ENCODE results near the gene CHST9.
"Not testable (repeated sequence)": the region's sequence is repeated elsewhere in the genome, so short reads cannot be mapped to it uniquely, and the experiment has no call there.

The CHST9 gene

GRCh38 chr18:27165412-27165811 lies 19.7 kb downstream of the CHST9 start:
- no peak overlapping the region for H3K27ac ChIP-seq (ENCODE audit: low read depth, low read length, poor library complexity, severe bottlenecking)
- H3K9me3 ChIP-seq (ENCODE audit: low read length), result no peaks in the 10 kb centered on the region
- no peak overlapping the region for H3K4me2 ChIP-seq (ENCODE audit: low read length)
- no peaks in the 10 kb centered on the region for H3K27me3 ChIP-seq (ENCODE audit: insufficient read depth, low read length)
- no peak for TF ChIP-seq CTCF (IDR thresholded peaks at IDR 0.05; ENCODE audit: low read length)
- no peak for TF ChIP-seq EZH2 (IDR thresholded peaks at IDR 0.05; ENCODE audit: borderline replicate concordance, low read length)
- no peaks in the 10 kb centered on the region for H3K4me1 ChIP-seq (ENCODE audit: insufficient read depth, low read length, severe bottlenecking)
- H3F3A ChIP-seq (ENCODE audit: insufficient read depth, low read length), result no peaks in the 10 kb centered on the region
- no peak overlapping the region for H2AFZ ChIP-seq (ENCODE audit: low read length)
- H4K20me1 ChIP-seq (ENCODE audit: insufficient read depth, low read length), result no peaks in the 10 kb centered on the region
- H3K36me3 ChIP-seq (ENCODE audit: insufficient read depth, low read length), result no peaks in the 10 kb centered on the region
- H3K9me2 ChIP-seq (ENCODE audit: low read depth, low read length), result no peaks in the 10 kb centered on the region
- no peak overlapping the region for H3K4me3 ChIP-seq (ENCODE audit: low read depth, low read length, poor library complexity, severe bottlenecking)
- no peak overlapping the region for H3K9ac ChIP-seq (ENCODE audit: low read length)
- no peaks in the 10 kb centered on the region for H3K79me2 ChIP-seq (ENCODE audit: insufficient read depth, low read length)

GRCh38 chr18:27164905-27165304 lies 20.2 kb downstream of the CHST9 start:
- Histone ChIP-seq H3K9me2 (ENCODE audit: low read depth, low read length) (no peaks in the 10 kb centered on the region), H2AFZ (ENCODE audit: low read length) (no peak overlapping the region), H3K4me1 (ENCODE audit: insufficient read depth, low read length, severe bottlenecking) (no peaks in the 10 kb centered on the region), H3K4me2 (ENCODE audit: low read length) (no peak overlapping the region), H3K27me3 (ENCODE audit: insufficient read depth, low read length) (no peaks in the 10 kb centered on the region), H3K36me3 (ENCODE audit: insufficient read depth, low read length) (no peaks in the 10 kb centered on the region), H3K79me2 (ENCODE audit: insufficient read depth, low read length) (no peaks in the 10 kb centered on the region), H3K9me3 (ENCODE audit: low read length) (no peaks in the 10 kb centered on the region), H3F3A (ENCODE audit: insufficient read depth, low read length) (no peaks in the 10 kb centered on the region), H3K4me3 (ENCODE audit: low read depth, low read length, poor library complexity, severe bottlenecking) (no peak overlapping the region), H3K27ac (ENCODE audit: low read depth, low read length, poor library complexity, severe bottlenecking) (no peak overlapping the region), H3K9ac (ENCODE audit: low read length) (no peak overlapping the region), H4K20me1 (ENCODE audit: insufficient read depth, low read length) (no peaks in the 10 kb centered on the region)
- TF ChIP-seq EZH2 (IDR thresholded peaks at IDR 0.05; ENCODE audit: borderline replicate concordance, low read length) (no peak), CTCF (IDR thresholded peaks at IDR 0.05; ENCODE audit: low read length) (no peak)

- H2AFZ ChIP-seq (ENCODE audit: low read length); H3K79me2 ChIP-seq (ENCODE audit: insufficient read depth, low read length); H3K9me2 ChIP-seq (ENCODE audit: low read depth, low read length); H3K9me3 ChIP-seq (ENCODE audit: low read length); H4K20me1 ChIP-seq (ENCODE audit: insufficient read depth, low read length); H3K9ac ChIP-seq (ENCODE audit: low read length); H3K27me3 ChIP-seq (ENCODE audit: insufficient read depth, low read length); H3K4me1 ChIP-seq (ENCODE audit: insufficient read depth, low read length, severe bottlenecking); H3K36me3 ChIP-seq (ENCODE audit: insufficient read depth, low read length); H3F3A ChIP-seq (ENCODE audit: insufficient read depth, low read length); H3K27ac ChIP-seq (ENCODE audit: low read depth, low read length, poor library complexity, severe bottlenecking): not testable (repeated sequence)
- Histone ChIP-seq H3K4me2 (ENCODE audit: low read length) (peak overlapping the region; percentile 32; the same call in 1 of the 2 replicates), H3K4me3 (ENCODE audit: low read depth, low read length, poor library complexity, severe bottlenecking) (peak overlapping the region; percentile 21)
- TF ChIP-seq CTCF (IDR thresholded peaks at IDR 0.05; ENCODE audit: low read length), result peak; percentile 26; the same call in 1 of the 2 replicates
Observed at GRCh38 chr18:27163197-27163716, 21.9 kb downstream of the CHST9 start.

- H3K4me1 ChIP-seq (ENCODE audit: insufficient read depth, low read length, severe bottlenecking); H3K9me2 ChIP-seq (ENCODE audit: low read depth, low read length); H2AFZ ChIP-seq (ENCODE audit: low read length); H3K9ac ChIP-seq (ENCODE audit: low read length); H3K4me3 ChIP-seq (ENCODE audit: low read depth, low read length, poor library complexity, severe bottlenecking); H3F3A ChIP-seq (ENCODE audit: insufficient read depth, low read length); H3K36me3 ChIP-seq (ENCODE audit: insufficient read depth, low read length); H3K79me2 ChIP-seq (ENCODE audit: insufficient read depth, low read length); H3K4me2 ChIP-seq (ENCODE audit: low read length); H3K9me3 ChIP-seq (ENCODE audit: low read length); H3K27ac ChIP-seq (ENCODE audit: low read depth, low read length, poor library complexity, severe bottlenecking); H3K27me3 ChIP-seq (ENCODE audit: insufficient read depth, low read length); H4K20me1 ChIP-seq (ENCODE audit: insufficient read depth, low read length): not testable (repeated sequence)
Observed at GRCh38 chr18:27149240-27149639, 35.9 kb downstream of the CHST9 start.

Measured in OCI-LY1 (cell line).